Caco-2 (cell line): ENCODE data around the gene RAB39B. TPM values are rescaled to one million over a fixed set of nuclear protein-coding genes. Genes with fewer than 3 reads are reported as not detected.

ENCODE experiments used
- BruUV-seq: library from RNA; stranded (reverse); fragments of 400-500 nt; replicated peaks from 2 replicates; lab custom pipeline; 2021; lab: Mats Ljungman, UMichigan
- CTCF ChIA-PET: fragments of 300-600 bp; sonication (Branson Sonifier 250); formaldehyde crosslinking; loops from one replicate; lab custom pipeline; 2022; ENCODE audit warnings: antibody characterized with exemption; lab: Charles Lee
- POLR2A ChIA-PET: fragments of 300-600 bp; sonication (Branson Sonifier 250); formaldehyde crosslinking; loops from one replicate; lab custom pipeline; 2022; ENCODE audit warnings: antibody characterized with exemption; lab: Charles Lee
- DNase-seq, 2 experiments: peaks; one replicate each; pipeline versions ENCODE4 v3.0.0 to v3.0.0-alpha.2; 2020 to 2022
- H3K27me3 ChIP-seq: replicated peaks from 2 replicates; pipeline ENCODE4 v1.6.0; 2011; ENCODE audit warnings: low read length; ENCODE audit not compliant: control insufficient read depth, insufficient read depth
- H3K36me3 ChIP-seq: 2 replicates; pipeline ENCODE4 v1.5.1; 2011; ENCODE audit warnings: low read length; ENCODE audit not compliant: control insufficient read depth, insufficient read depth
- H3K4me1 ChIP-seq: fragments of 250-450 bp; sonication (Bioruptor Pico); 2 replicates; pipeline ENCODE4 v1.5.1; 2020; ENCODE audit warnings: mild to moderate bottlenecking
- H3K4me3 ChIP-seq: 2 replicates; pipeline ENCODE4 v1.5.1; 2011; ENCODE audit warnings: low read depth, mild to moderate bottlenecking, control low read depth, low read length
- H3K9me3 ChIP-seq: fragments of 250-450 bp; sonication (Bioruptor Pico); 2 replicates; pipeline ENCODE4 v1.5.1; 2020; ENCODE audit warnings: mild to moderate bottlenecking, moderate library complexity
- H3K27ac Mint-ChIP-seq: one replicate; pipeline ENCODE4 v1.8.0; 2022; ENCODE audit warnings: mixed read lengths; ENCODE audit not compliant: unreplicated experiment
- H3K27me3 Mint-ChIP-seq: one replicate; pipeline ENCODE4 v1.8.0; 2022; ENCODE audit warnings: mixed read lengths; ENCODE audit not compliant: insufficient read depth, unreplicated experiment
- H3K36me3 Mint-ChIP-seq: one replicate; pipeline ENCODE4 v1.8.0; 2022; ENCODE audit warnings: mild to moderate bottlenecking, mixed read lengths; ENCODE audit not compliant: insufficient read depth, unreplicated experiment
- H3K4me1 Mint-ChIP-seq: one replicate; pipeline ENCODE4 v1.8.0; 2022; ENCODE audit warnings: low read depth, mixed read lengths; ENCODE audit not compliant: unreplicated experiment
- H3K4me3 Mint-ChIP-seq: one replicate; pipeline ENCODE4 v1.8.0; 2022; ENCODE audit warnings: mild to moderate bottlenecking, moderate library complexity, mixed read lengths; ENCODE audit not compliant: unreplicated experiment
- H3K9me3 Mint-ChIP-seq: one replicate; pipeline ENCODE4 v1.8.0; 2022; ENCODE audit warnings: mixed read lengths; ENCODE audit not compliant: unreplicated experiment
- CTCF ChIP-seq, 2 experiments: fragments of 200-600 bp in 1 of 2; IDR thresholded peaks; 1 replicate in 1 of 2; 2 replicates in 1 of 2; pipeline versions ENCODE4 v1.5.1 to v1.8.0; 2011 to 2022; ENCODE audit warnings: antibody characterized with exemption in 1 of 2, control low read depth in 1 of 2, inconsistent platforms in 1 of 2, low read depth in 1 of 2, low read length in 1 of 2, mild to moderate bottlenecking in 1 of 2, moderate library complexity in 1 of 2; ENCODE audit not compliant: insufficient read depth in 1 of 2, severe bottlenecking in 1 of 2, unreplicated experiment in 1 of 2
- intact Hi-C: fragments of 100-400 bp; cut with micrococcal nuclease; formaldehyde crosslinking; loops from one replicate; pipeline ENCODE4 v1.10.0; 2022; ENCODE audit not compliant: unreplicated experiment
- total RNA-seq: library from RNA; stranded (reverse); gene quantifications from 2 replicates; pipeline ENCODE4 v1.2.3, GENCODE V29; 2022

The RAB39B gene
- total RNA-seq, 1 experiment from 2014 or later, result 0.18 TPM

- POLR2A ChIA-PET, result no interaction called here
- Histone ChIP-seq H3K4me3 (no peak overlapping the region), H3K27me3 (no peaks in the 10 kb centered on the region), H3K36me3 (no peaks in the 10 kb centered on the region), H3K4me1 (no peaks in the 10 kb centered on the region), H3K9me3 (no peaks in the 10 kb centered on the region)
- Mint-ChIP-seq H3K9me3 (no peaks in the 10 kb centered on the region), H3K27me3 (no peaks in the 10 kb centered on the region), H3K27ac (no peak overlapping the region), H3K4me1 (peaks cover 8% of the 10 kb centered on the region), H3K36me3 (peaks cover 22% of the 10 kb centered on the region), H3K4me3 (peak overlapping the region; percentile 45)
- no TSS peak for BruUV-seq
- no peak for DNase-seq
- CTCF ChIA-PET, result no interaction called here
- no peak for TF ChIP-seq CTCF (IDR thresholded peaks at IDR 0.05; ENCODE audit: insufficient read depth in 1 of 2, low read depth in 1 of 2, low read length in 1 of 2, severe bottlenecking in 1 of 2, unreplicated experiment in 1 of 2)
- intact Hi-C loops, result no loop called here
These were observed 45.5 kb downstream of the RAB39B start for GRCh38 chrX:155218777-155219176.

- CTCF ChIA-PET, result interaction anchor here (0.8 to 1.0 kb wide), 3 partner anchors 12 to 299 kb away, joined by 3 to 5 read pairs (median 3); no protein-coding TSS in a partner anchor
- Mint-ChIP-seq H3K36me3 (peaks cover 12% of the 10 kb centered on the region), H3K27ac (peak overlapping the region; percentile 93), H3K27me3 (no peaks in the 10 kb centered on the region), H3K9me3 (no peaks in the 10 kb centered on the region), H3K4me3 (peak overlapping the region; percentile 99), H3K4me1 (peaks cover 8% of the 10 kb centered on the region)
- no peak for DNase-seq
- TF ChIP-seq CTCF (IDR thresholded peaks at IDR 0.05; ENCODE audit: insufficient read depth in 1 of 2, low read depth in 1 of 2, low read length in 1 of 2, severe bottlenecking in 1 of 2, unreplicated experiment in 1 of 2), result no peak
- H3K9me3 ChIP-seq, result no peaks in the 10 kb centered on the region
- POLR2A ChIA-PET, result interaction anchor here (0.6 to 1.0 kb wide), 3 partner anchors 19 to 251 kb away, joined by 3 to 6 read pairs (median 4); partner anchors contain the start of gene FUNDC2
- TSS peak; percentile 40 for BruUV-seq
- H3K27me3 ChIP-seq, result no peaks in the 10 kb centered on the region
- no peaks in the 10 kb centered on the region for H3K4me1 ChIP-seq
- intact Hi-C loops, result no loop called here
- peak overlapping the region; percentile 80 for H3K4me3 ChIP-seq
- no peaks in the 10 kb centered on the region for H3K36me3 ChIP-seq
These were observed 47.3 kb downstream of the RAB39B start for GRCh38 chrX:155216940-155217440.

- CTCF ChIA-PET, result interaction anchor here (0.8 to 1.0 kb wide), 3 partner anchors 13 to 299 kb away, joined by 3 to 5 read pairs (median 3); no protein-coding TSS in a partner anchor
- H3K4me3 Mint-ChIP-seq, result peak within 1 kb of the TSS; percentile 99
- peak; percentile 90 to 94 for DNase-seq
- H3K27ac Mint-ChIP-seq, result peak within 1 kb of the TSS; percentile 93
- no peaks in the 10 kb centered on the region for H3K36me3 ChIP-seq
- intact Hi-C loops, result no loop called here
- POLR2A ChIA-PET, result interaction anchor here (0.6 to 1.0 kb wide), 5 partner anchors 20 to 250 kb away, joined by 3 to 12 read pairs (median 5); partner anchors contain the start of gene FUNDC2
- peak; percentile 43 to 57 for TF ChIP-seq CTCF (IDR thresholded peaks at IDR 0.05; ENCODE audit: insufficient read depth in 1 of 2, low read depth in 1 of 2, low read length in 1 of 2, severe bottlenecking in 1 of 2, unreplicated experiment in 1 of 2)
- H3K4me1 Mint-ChIP-seq, result peaks cover 8% of the 10 kb centered on the region
- peak within 1 kb of the TSS; percentile 80 for H3K4me3 ChIP-seq
- no TSS peak for BruUV-seq
- no peaks in the 10 kb centered on the region for H3K27me3 Mint-ChIP-seq
- H3K9me3 Mint-ChIP-seq, result no peaks in the 10 kb centered on the region
- peaks cover 6% of the 10 kb centered on the region for H3K36me3 Mint-ChIP-seq
- no peaks in the 10 kb centered on the region for H3K27me3 ChIP-seq
- no peaks in the 10 kb centered on the region for H3K9me3 ChIP-seq
- no peaks in the 10 kb centered on the region for H3K4me1 ChIP-seq
These were observed 47.9 kb downstream of the RAB39B start, which contains the start of gene VBP1 for GRCh38 chrX:155216179-155216939. TSS of gene VBP1 (plus strand) at chrX:155216460. CDS start at chrX:155216483, 23 bp downstream.
